Neural progenitor cell (in vitro differentiated cells): Measurements from ENCODE around the gene RBPMS2. TPM values are rescaled to one million over a fixed set of nuclear protein-coding genes. Genes with fewer than 3 reads are reported as not detected.
A peak's percentile ranks its signal among the peaks of the same experiment; 100 is the strongest.

ENCODE experiments used
- DNase-seq: peaks from one replicate; pipeline ENCODE4 v3.0.0-alpha.2; 2016; ENCODE audit warnings: low spot score
- H2AFZ ChIP-seq: fragments of 200-600 bp; sonication (generic); replicated peaks from 2 replicates; pipeline ENCODE4 v1.6.1; 2016; ENCODE audit warnings: antibody characterized with exemption
- H3F3A ChIP-seq: fragments of 200-600 bp; sonication (generic); 2 replicates; pipeline ENCODE4 v1.6.1; 2016; ENCODE audit warnings: antibody characterized with exemption, low read depth
- H3K27ac ChIP-seq: fragments of 200-600 bp; sonication (generic); 2 replicates; pipeline ENCODE4 v1.5.1; 2016; ENCODE audit warnings: mild to moderate bottlenecking
- H3K27me3 ChIP-seq: fragments of 200-600 bp; sonication (generic); 2 replicates; pipeline ENCODE4 v1.6.1; 2016; ENCODE audit warnings: mild to moderate bottlenecking, moderate library complexity
- H3K36me3 ChIP-seq: fragments of 200-600 bp; sonication (generic); 2 replicates; pipeline ENCODE4 v1.5.1; 2016
- H3K4me1 ChIP-seq: fragments of 200-600 bp; sonication (generic); 2 replicates; pipeline ENCODE4 v1.6.1; 2016; ENCODE audit warnings: mixed run types
- H3K4me2 ChIP-seq: fragments of 200-600 bp; sonication (generic); 2 replicates; pipeline ENCODE4 v1.6.1; 2016
- H3K4me3 ChIP-seq: fragments of 200-600 bp; sonication (generic); 2 replicates; pipeline ENCODE4 v1.5.1; 2016
- H3K79me2 ChIP-seq: fragments of 200-600 bp; sonication (generic); 2 replicates; pipeline ENCODE4 v1.6.1; 2016; ENCODE audit warnings: low read depth
- H3K9ac ChIP-seq: fragments of 200-600 bp; sonication (generic); 2 replicates; pipeline ENCODE4 v1.6.1; 2016
- H3K9me3 ChIP-seq: fragments of 200-600 bp; sonication (generic); 2 replicates; pipeline ENCODE4 v1.5.1; 2016; ENCODE audit warnings: low read depth
- H4K20me1 ChIP-seq: fragments of 200-600 bp; sonication (generic); 2 replicates; pipeline ENCODE4 v1.6.1; 2016; ENCODE audit warnings: low read depth
- H3K27ac Mint-ChIP-seq: 3 replicates; pipeline ENCODE4 v1.8.0; 2021; ENCODE audit warnings: mixed read lengths
- H3K27me3 Mint-ChIP-seq: 2 replicates; pipeline ENCODE4 v1.8.0; 2022; ENCODE audit warnings: low read depth, mild to moderate bottlenecking, inconsistent platforms, moderate library complexity, mixed read lengths; ENCODE audit not compliant: insufficient read depth
- H3K36me3 Mint-ChIP-seq: 3 replicates; pipeline ENCODE4 v1.8.0; 2021; ENCODE audit warnings: mixed read lengths
- H3K4me1 Mint-ChIP-seq: 3 replicates; pipeline ENCODE4 v1.8.0; 2021; ENCODE audit warnings: mixed read lengths
- H3K4me3 Mint-ChIP-seq: 3 replicates; pipeline ENCODE4 v1.8.0; 2021; ENCODE audit warnings: mild to moderate bottlenecking, moderate library complexity, mixed read lengths
- H3K9me3 Mint-ChIP-seq: 3 replicates; pipeline ENCODE4 v1.8.0; 2020; ENCODE audit warnings: mixed read lengths
- EZH2 ChIP-seq: fragments of 200-600 bp; sonication (generic); IDR thresholded peaks from 2 replicates; pipeline ENCODE4 v1.6.1; 2017; ENCODE audit warnings: antibody characterized with exemption, mild to moderate bottlenecking, moderate library complexity
- EZH2phosphoT487 ChIP-seq: fragments of 200-600 bp; sonication (generic); IDR thresholded peaks from 2 replicates; pipeline ENCODE4 v1.6.1; 2017; ENCODE audit warnings: antibody characterized with exemption
- total RNA-seq: library from RNA; depleted of rRNA; stranded (reverse); fragments of >200 nt; gene quantifications from 2 replicates; pipeline ENCODE4 v1.2.3, GENCODE V29; 2015; ENCODE audit warnings: low replicate concordance
- TF ChIP-seq, protein P1 (sequence below): fragments of 200-600 bp; sonication (generic); IDR thresholded peaks from 2 replicates; pipeline ENCODE4 v1.5.1; 2017; ENCODE audit warnings: antibody characterized with exemption, mild to moderate bottlenecking

RBPMS2 gene
- total RNA-seq, 1 donor from 2014 or later, result 0.15 TPM

DNA sequence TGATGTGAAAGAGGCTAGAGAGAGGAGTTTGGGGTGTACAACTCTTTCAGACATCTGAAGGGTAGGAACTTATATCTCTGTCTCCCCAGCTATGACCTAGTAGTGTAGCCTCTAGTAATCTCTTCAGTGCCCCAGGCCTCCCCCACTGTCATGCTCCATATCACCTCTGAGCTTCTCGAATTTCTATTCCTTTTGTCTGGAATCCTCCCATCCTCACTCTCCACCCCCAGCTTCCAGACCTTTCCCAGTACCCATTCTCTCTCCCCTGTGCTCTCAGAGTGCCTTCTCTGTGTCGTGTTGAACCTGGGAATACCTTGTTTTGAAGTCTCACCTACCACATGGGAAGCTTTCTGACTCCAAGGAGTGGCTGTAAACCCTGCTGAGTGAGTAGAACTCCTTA, 3.6 kb upstream of the RBPMS2 start:
- Histone ChIP-seq H3K36me3 (no peaks in the 10 kb centered on the region), H3F3A (peaks cover 52% of the 10 kb centered on the region), H3K27me3 (peaks cover 46% of the 10 kb centered on the region), H3K79me2 (peaks cover 3% of the 10 kb centered on the region), H3K9ac (no peak overlapping the region), H3K4me1 (peaks cover 21% of the 10 kb centered on the region), H2AFZ (no peak overlapping the region), H3K9me3 (no peaks in the 10 kb centered on the region), H3K27ac (no peak overlapping the region), H4K20me1 (no peaks in the 10 kb centered on the region), H3K4me3 (no peak overlapping the region), H3K4me2 (no peak overlapping the region)
- Mint-ChIP-seq H3K4me1 (peaks cover 40% of the 10 kb centered on the region), H3K27me3 (peaks cover 14% of the 10 kb centered on the region), H3K27ac (no peak overlapping the region), H3K4me3 (no peak overlapping the region), H3K36me3 (no peaks in the 10 kb centered on the region), H3K9me3 (no peaks in the 10 kb centered on the region)
- no peak for DNase-seq
- TF ChIP-seq EZH2phosphoT487 (no peak), EZH2 (no peak)
- TF ChIP-seq, protein P1, sequence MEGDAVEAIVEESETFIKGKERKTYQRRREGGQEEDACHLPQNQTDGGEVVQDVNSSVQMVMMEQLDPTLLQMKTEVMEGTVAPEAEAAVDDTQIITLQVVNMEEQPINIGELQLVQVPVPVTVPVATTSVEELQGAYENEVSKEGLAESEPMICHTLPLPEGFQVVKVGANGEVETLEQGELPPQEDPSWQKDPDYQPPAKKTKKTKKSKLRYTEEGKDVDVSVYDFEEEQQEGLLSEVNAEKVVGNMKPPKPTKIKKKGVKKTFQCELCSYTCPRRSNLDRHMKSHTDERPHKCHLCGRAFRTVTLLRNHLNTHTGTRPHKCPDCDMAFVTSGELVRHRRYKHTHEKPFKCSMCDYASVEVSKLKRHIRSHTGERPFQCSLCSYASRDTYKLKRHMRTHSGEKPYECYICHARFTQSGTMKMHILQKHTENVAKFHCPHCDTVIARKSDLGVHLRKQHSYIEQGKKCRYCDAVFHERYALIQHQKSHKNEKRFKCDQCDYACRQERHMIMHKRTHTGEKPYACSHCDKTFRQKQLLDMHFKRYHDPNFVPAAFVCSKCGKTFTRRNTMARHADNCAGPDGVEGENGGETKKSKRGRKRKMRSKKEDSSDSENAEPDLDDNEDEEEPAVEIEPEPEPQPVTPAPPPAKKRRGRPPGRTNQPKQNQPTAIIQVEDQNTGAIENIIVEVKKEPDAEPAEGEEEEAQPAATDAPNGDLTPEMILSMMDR, result no peak

DNA sequence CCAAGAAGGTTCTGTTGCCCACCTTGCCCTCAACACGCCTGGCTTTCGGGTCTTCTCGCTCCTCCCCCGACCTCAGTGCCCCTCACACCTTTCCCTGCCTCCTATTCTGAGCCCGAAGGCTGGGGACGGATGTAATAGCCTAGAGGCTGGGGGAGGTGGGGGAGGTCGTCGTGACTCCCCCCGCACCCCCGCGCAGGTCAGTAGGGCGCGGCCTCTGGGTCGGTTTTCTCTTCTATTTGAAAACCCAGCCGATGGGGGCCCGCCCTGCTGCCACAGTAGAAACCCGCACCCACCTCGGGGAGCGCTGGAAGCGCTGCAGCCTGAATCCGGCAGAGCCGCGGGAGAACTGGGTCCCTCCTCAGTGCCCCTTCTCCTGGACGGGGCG, 1.0 kb upstream of the RBPMS2 start:
- no peaks in the 10 kb centered on the region for H3K36me3 Mint-ChIP-seq
- no peaks in the 10 kb centered on the region for H3K36me3 ChIP-seq
- no peak overlapping the region for H3K27ac Mint-ChIP-seq
- H3K4me1 ChIP-seq, result peaks cover 17% of the 10 kb centered on the region
- H3K4me3 Mint-ChIP-seq, result peak overlapping the region; percentile 93
- peak overlapping the region; percentile 84 for H3K4me3 ChIP-seq
- peaks cover 28% of the 10 kb centered on the region for H3K79me2 ChIP-seq
- H3K9me3 ChIP-seq, result no peaks in the 10 kb centered on the region
- peaks cover 42% of the 10 kb centered on the region for H3F3A ChIP-seq
- no peaks in the 10 kb centered on the region for H3K9me3 Mint-ChIP-seq
- peak; percentile 48 for DNase-seq
- no peak overlapping the region for H3K9ac ChIP-seq
- H3K27me3 ChIP-seq, result peaks cover 55% of the 10 kb centered on the region
- peak; percentile 82 for TF ChIP-seq EZH2
- peak; percentile 70 for TF ChIP-seq EZH2phosphoT487
- TF ChIP-seq, protein P1, result no peak
- H3K4me2 ChIP-seq, result peak overlapping the region; percentile 96
- H3K4me1 Mint-ChIP-seq, result peaks cover 33% of the 10 kb centered on the region
- peaks cover 9% of the 10 kb centered on the region for H3K27me3 Mint-ChIP-seq
- no peak overlapping the region for H3K27ac ChIP-seq
- H4K20me1 ChIP-seq, result no peaks in the 10 kb centered on the region
- H2AFZ ChIP-seq, result peak overlapping the region; percentile 85

- H3K4me2 ChIP-seq, result peak overlapping the region; percentile 82
- H3K27me3 Mint-ChIP-seq, result peaks cover 9% of the 10 kb centered on the region
- H3K9ac ChIP-seq, result no peak overlapping the region
- H3K9me3 ChIP-seq, result no peaks in the 10 kb centered on the region
- H3K36me3 Mint-ChIP-seq, result no peaks in the 10 kb centered on the region
- H3K27ac ChIP-seq, result no peak overlapping the region
- peak overlapping the region; percentile 90 for H3K4me3 Mint-ChIP-seq
- peaks cover 14% of the 10 kb centered on the region for H3K4me1 ChIP-seq
- H2AFZ ChIP-seq, result peak overlapping the region; percentile 89
- H4K20me1 ChIP-seq, result no peaks in the 10 kb centered on the region
- H3K9me3 Mint-ChIP-seq, result no peaks in the 10 kb centered on the region
- H3K36me3 ChIP-seq, result no peaks in the 10 kb centered on the region
- peak; percentile 68 for TF ChIP-seq EZH2
- peak; percentile 56 for TF ChIP-seq EZH2phosphoT487
- TF ChIP-seq, protein P1, result no peak
- peak overlapping the region; percentile 23 for H3K27ac Mint-ChIP-seq
- peaks cover 28% of the 10 kb centered on the region for H3F3A ChIP-seq
- H3K4me1 Mint-ChIP-seq, result peaks cover 30% of the 10 kb centered on the region
- H3K27me3 ChIP-seq, result peaks cover 55% of the 10 kb centered on the region
- H3K4me3 ChIP-seq, result peak overlapping the region; percentile 84
- peak; percentile 76 for DNase-seq
- H3K79me2 ChIP-seq, result peaks cover 32% of the 10 kb centered on the region
Observed at GRCh38 chr15:64774629-64775493, 528 bp downstream of the RBPMS2 start.
